22Rv1 (cell line): ENCODE data around the gene USP12.

Experiments used
- CTCF ChIP-seq: fragments of 450-650 bp; IDR thresholded peaks from 2 replicates; pipeline ENCODE4 v1.5.1; 2017; ENCODE audit warnings: mild to moderate bottlenecking
- ZFX ChIP-seq: fragments of 450-650 bp; IDR thresholded peaks from 2 replicates; pipeline ENCODE4 v1.6.1; 2017; ENCODE audit warnings: antibody characterized with exemption, borderline replicate concordance

- TF ChIP-seq CTCF, result no peak
- TF ChIP-seq ZFX, result no peak
Observed at GRCh38 chr13:27040826-27041108, 130.8 kb downstream of the USP12 start.
